ENCODE results near the gene CPA5.

Gene CPA5

DNA sequence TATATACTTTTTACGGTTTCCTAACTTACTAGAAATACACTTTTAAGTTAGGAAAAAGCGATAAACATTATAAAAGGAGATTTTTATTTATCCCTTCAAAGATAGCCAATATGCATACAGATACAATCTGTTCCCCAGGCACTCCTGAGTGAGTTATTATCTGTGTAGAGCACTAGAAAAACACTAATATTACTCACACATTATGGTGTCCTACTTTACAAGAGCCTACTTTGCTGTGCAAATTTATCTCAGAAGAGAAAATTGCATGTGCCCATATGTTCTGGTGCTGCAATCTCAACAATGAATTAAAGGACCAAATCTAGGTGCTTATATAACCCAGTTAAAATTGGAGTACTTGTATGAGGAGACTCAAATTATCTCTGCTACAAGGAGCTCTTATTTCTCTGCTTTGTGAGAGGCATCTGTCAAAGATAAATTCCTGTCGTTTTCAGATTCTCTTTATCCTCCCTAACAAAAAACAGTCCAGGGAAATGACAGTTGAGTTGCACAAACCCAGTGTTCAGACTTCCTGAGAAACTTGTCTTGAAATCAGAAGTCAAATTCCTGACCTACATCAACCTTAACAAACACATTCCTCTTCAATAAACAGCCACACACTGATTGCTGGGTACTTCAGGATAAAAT lies 64.6 kb downstream of the CPA5 start:
- TF ChIP-seq, protein P1, sequence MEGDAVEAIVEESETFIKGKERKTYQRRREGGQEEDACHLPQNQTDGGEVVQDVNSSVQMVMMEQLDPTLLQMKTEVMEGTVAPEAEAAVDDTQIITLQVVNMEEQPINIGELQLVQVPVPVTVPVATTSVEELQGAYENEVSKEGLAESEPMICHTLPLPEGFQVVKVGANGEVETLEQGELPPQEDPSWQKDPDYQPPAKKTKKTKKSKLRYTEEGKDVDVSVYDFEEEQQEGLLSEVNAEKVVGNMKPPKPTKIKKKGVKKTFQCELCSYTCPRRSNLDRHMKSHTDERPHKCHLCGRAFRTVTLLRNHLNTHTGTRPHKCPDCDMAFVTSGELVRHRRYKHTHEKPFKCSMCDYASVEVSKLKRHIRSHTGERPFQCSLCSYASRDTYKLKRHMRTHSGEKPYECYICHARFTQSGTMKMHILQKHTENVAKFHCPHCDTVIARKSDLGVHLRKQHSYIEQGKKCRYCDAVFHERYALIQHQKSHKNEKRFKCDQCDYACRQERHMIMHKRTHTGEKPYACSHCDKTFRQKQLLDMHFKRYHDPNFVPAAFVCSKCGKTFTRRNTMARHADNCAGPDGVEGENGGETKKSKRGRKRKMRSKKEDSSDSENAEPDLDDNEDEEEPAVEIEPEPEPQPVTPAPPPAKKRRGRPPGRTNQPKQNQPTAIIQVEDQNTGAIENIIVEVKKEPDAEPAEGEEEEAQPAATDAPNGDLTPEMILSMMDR (IDR thresholded peaks at IDR 0.05), result no peak
- H3K27ac ChIP-seq, result no peak overlapping the region
- H3K27me3 ChIP-seq, result no peaks in the 10 kb centered on the region
- no peaks in the 10 kb centered on the region for H3K36me3 ChIP-seq
- H3K9me3 ChIP-seq, result no peaks in the 10 kb centered on the region
- no peak overlapping the region for H3K4me3 ChIP-seq
- no peak for DNase-seq
- intact Hi-C loops (cut with DNase I; ENCODE audit: low total_unique reads), result no loop called here
- H3K4me1 ChIP-seq, result no peaks in the 10 kb centered on the region

DNA sequence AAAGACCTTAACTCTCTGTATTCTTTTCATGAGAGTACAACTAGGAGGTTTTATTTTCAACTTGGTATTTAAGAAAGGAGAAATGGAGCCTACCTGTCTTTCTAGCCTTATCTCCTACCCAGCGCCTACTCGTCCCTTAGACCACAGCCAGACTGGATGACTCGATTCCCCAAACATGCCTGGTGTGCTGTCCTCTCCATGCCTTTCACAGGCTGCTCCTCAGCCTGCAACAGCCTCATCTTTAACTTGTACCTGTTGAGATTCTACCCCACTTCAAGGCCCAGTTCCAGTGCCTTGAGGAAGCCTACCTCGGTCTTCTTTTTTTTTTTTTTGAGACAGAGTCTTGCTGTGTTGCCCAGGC lies 65.1 kb downstream of the CPA5 start:
- DNase-seq, result no peak
- no peaks in the 10 kb centered on the region for H3K27me3 ChIP-seq
- H3K4me3 ChIP-seq, result no peak overlapping the region
- no peaks in the 10 kb centered on the region for H3K36me3 ChIP-seq
- H3K9me3 ChIP-seq, result no peaks in the 10 kb centered on the region
- TF ChIP-seq, protein P1 (IDR thresholded peaks at IDR 0.05), result no peak
- no peak overlapping the region for H3K27ac ChIP-seq
- intact Hi-C loops (cut with DNase I; ENCODE audit: low total_unique reads), result no loop called here
- no peaks in the 10 kb centered on the region for H3K4me1 ChIP-seq

DNA sequence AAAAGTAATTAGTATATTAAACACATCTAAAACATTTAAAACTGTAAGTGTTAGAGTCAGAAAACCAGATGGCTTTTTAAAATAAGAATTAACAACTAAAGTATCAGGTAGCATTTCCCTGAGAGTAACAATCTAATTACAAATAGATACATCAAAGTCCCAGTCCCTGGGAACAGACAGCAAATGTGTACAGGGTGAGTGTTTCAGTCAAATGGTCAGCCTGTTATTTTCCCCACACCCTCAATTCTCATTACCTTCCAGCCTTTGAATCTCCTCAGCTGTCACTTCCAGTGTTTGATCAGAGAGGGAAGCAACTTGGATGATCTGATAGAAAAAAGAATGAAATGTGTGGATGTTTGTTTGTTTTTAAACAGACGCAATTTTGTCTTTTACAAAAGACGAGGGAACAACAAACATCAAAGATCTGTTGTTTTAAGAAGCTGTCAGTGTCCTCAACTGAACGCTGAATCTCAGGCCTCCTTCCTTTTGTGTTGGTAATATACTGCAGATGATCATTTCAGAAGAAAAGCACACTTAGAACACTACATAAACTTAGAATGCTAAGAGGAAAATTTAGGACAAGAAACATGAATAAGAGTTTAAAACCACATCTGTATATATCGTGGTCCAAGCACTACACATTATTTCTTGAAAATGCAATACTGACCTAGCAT lies 66.4 kb downstream of the CPA5 start:
- H3K27me3 ChIP-seq, result no peaks in the 10 kb centered on the region
- H3K36me3 ChIP-seq, result no peaks in the 10 kb centered on the region
- H3K4me1 ChIP-seq, result no peaks in the 10 kb centered on the region
- TF ChIP-seq, protein P1 (IDR thresholded peaks at IDR 0.05), result no peak
- H3K4me3 ChIP-seq, result no peak overlapping the region
- H3K9me3 ChIP-seq, result no peaks in the 10 kb centered on the region
- H3K27ac ChIP-seq, result no peak overlapping the region
- no peak for DNase-seq
- intact Hi-C loops (cut with DNase I; ENCODE audit: low total_unique reads), result no loop called here

DNA sequence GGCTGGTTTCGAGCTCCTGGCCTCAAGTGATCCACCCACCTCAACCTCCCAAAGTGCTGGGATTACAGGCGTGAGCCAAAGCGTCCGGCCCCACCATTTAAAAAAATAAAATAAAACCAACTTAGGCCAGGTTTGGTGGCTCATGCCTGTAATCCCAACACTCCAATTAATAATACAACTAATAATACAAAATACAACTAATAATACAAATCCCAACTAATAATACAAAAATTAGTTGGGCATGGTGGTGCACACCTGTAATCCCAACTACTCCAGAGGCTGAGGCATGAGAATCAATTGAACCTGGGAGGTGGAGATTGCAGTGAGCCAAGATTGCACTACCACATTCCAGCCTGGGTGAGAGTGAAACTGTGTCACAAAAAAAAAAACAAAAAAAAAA lies 68.6 kb downstream of the CPA5 start:
- intact Hi-C loops (cut with DNase I; ENCODE audit: low total_unique reads), result no loop called here
- TF ChIP-seq, protein P1 (IDR thresholded peaks at IDR 0.05), result no peak
- no peaks in the 10 kb centered on the region for H3K27me3 ChIP-seq
- H3K9me3 ChIP-seq, result no peaks in the 10 kb centered on the region
- no peaks in the 10 kb centered on the region for H3K4me1 ChIP-seq
- no peaks in the 10 kb centered on the region for H3K36me3 ChIP-seq
- H3K27ac ChIP-seq, result no peak overlapping the region
- no peak for DNase-seq
- no peak overlapping the region for H3K4me3 ChIP-seq

DNA sequence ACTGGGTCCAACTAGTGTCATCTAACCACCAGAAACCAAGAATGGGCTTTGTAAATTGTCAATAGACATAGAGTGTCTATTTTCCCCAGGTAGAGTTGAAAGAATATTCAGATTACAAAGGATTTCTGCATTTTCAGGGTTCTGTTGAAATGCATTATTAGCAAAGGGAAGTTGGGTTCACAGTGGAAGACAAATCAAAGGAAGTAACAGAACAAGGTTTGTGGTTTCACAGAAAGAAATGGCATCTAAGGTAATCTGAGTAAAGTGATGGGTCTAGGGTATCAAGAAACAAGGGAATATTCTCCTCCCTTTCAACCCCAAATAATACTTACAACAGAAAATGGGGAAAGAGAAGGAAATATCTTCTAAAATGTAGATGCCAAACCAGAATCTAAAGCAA lies 70.4 kb downstream of the CPA5 start:
- H3K27ac ChIP-seq, result no peak overlapping the region
- no peak for DNase-seq
- H3K36me3 ChIP-seq, result no peaks in the 10 kb centered on the region
- TF ChIP-seq, protein P1 (IDR thresholded peaks at IDR 0.05), result no peak
- H3K4me1 ChIP-seq, result no peaks in the 10 kb centered on the region
- no peaks in the 10 kb centered on the region for H3K27me3 ChIP-seq
- H3K9me3 ChIP-seq, result no peaks in the 10 kb centered on the region
- intact Hi-C loops (cut with DNase I; ENCODE audit: low total_unique reads), result no loop called here
- no peak overlapping the region for H3K4me3 ChIP-seq
